NOMO-1 treated with dmso at 0.1 percent for 144 hours (cell line): ENCODE data around the gene SUDS3.
"Not testable (repeated sequence)": the region's sequence is repeated elsewhere in the genome, so short reads cannot be mapped to it uniquely, and the experiment has no call there.

Experiments used
- DNase-seq: peaks from one replicate; lab custom pipeline; 2025; ENCODE audit not compliant: unreplicated experiment; lab: John Stamatoyannopoulos, UW

Gene SUDS3

DNA sequence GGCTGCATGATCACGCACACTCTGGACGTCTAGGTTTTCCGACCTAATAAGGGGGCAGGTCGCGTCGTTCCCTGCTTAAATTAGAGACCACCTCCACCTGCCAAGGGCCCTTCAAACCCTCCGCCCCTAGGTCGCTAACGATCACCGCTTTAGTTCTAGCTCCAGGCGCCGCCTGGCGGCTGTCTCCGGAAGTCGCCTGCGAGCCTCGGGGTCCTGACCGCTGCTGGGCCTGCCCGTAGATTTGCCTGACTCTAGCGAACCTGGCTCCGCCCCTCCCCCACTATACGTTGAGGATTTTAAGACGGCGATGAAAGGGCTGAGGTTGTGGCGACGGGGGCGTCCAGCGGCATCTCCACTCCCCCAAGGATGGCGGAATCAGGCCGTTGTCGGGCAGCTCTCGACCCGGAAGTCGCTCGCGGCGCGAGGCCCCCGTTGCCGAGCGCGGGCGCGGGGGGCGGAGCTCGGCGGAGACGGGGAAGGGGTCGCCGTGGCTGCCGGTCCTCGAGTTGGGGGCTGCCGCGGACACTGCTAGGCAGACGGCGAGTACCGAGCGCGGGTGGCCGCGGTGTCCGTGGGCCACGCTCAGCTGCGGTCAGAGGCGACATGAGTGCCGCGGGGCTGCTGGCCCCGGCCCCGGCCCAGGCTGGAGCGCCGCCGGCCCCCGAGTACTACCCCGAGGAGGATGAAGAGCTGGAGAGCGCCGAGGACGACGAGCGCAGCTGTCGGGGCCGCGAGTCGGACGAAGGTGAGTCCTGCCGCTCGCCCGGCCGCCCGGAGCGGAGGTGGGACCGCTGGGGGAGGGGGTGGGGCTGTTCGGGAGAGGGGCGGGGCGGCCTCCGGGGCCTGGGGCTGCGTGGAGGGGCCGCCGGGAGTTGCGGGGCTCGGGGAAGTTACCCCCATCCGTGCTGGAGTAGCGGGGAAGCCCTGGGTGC is at the start of gene SUDS3:
Gene SUDS3, plus strand, starts transcription at position 467 of the 932 bp plus-strand sequence. Its CDS starts 137 bp downstream, at position 604.
- peak; percentile 76 for DNase-seq

DNA sequence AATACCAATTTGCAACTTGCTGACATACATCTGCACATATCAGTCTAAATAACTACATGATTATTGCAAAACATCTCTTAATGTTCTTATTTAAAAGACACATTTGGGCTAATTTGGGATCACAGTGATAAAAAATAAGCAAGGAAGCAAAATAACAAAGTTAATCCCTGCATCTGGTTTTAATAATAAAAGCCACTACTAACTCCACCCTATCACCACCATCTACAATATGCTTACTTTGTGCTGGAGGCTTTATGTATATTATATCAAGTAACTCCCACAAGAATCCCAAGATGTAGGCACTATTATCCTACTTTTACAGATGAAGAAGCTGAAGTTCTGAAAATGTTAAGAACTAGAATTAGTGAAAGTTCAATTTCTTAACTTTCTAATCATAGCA is 49.4 kb upstream of the SUDS3 start:
- no peak for DNase-seq

DNA sequence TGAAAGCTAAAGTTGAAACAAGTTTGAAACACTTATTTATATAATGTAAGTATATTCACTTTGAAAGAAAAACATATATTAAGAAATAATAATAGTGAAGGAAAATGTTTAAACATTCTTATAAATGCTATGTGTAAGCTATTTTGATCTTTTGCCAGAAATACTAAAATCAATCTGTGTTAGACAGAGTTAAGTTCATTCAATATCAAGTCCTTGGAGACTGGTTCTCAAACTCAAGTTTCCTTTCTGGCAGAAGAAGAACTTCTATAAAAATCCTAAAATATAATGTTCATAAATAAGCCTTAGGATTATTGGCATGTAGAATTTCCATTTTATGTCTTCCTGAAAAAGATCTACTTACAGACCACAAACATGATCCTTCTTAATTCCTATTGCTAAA is 49.0 kb upstream of the SUDS3 start:
- no peak for DNase-seq

DNA sequence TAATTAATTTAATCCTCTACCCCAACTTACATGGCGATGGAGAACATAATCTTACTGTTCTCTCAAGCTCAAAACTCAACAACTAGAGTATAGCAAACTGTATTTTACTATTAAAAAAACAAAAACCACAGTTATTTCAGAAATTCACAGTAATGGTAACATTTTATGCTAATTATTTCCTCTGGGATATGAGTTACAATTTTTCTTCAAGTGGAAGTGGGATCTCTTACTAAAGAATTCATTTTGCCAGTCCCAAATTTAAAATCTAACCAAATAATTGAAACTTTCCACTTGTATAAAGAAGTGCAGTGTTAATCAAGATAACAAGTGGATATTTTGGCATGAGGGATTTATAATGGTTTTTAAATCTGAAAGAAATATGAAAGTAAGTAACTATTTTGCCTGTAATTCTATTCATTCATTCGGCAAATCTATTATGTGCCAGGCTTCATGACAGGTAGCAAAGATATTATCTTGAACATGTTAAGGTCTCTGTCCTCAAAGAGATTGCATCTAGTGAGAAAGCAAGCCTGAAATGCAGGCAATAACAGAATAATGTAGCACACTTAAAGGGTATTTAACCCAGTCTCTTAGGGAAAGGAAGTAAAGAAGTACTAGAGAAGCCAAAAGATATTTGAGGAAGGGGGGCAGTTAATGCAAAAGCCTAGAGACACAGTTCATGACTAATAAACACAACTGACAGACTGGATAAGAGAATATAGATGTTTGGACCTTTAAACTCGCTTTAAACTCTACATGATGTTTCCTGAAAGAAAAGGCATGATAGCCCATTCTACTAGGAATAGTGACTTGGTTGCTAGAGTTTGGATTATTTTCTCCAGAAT is 47.6 kb upstream of the SUDS3 start:
- no peak for DNase-seq

- DNase-seq, result peak; percentile 92
These were observed 45.8 kb upstream of the SUDS3 start for GRCh38 chr12:118330421-118331018.

DNA sequence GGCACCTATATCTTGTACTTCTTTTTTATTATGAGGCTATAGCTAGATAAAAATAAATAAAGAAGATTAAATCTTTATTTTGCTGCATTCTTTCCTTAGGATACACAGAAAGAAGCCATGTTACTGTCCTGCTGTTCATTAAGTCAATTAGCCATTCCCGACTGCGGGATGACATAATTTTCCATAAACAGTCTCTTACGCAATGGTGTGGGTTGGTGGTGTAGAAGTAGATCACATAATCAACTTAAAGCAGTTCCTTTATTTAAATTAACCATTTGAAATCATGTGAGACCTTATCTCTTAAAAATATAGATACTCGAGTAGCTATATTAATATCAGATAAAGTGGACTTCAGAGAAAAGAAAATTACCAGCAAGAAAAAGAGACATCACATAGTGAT is 43.8 kb upstream of the SUDS3 start:
- peak; percentile 25 for DNase-seq

DNA sequence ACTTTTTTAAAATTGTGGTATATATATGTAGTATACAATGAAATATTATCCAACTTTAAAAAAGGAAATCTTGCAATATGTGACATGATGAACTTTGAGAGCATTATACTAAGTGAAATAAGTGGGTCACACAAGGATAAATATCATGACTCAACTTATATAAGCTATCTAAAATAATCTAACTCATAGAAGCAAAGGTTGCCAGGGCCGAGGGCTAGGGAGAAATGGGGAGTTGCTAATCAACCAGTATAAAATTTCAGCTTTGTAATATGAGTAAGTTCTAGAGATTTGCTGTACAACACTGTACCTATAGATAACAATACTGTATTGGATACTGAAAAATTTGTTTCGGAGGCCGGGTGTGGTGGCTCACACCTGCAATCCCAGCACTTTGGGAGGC is 42.1 kb upstream of the SUDS3 start:
- DNase-seq, result no peak

DNA sequence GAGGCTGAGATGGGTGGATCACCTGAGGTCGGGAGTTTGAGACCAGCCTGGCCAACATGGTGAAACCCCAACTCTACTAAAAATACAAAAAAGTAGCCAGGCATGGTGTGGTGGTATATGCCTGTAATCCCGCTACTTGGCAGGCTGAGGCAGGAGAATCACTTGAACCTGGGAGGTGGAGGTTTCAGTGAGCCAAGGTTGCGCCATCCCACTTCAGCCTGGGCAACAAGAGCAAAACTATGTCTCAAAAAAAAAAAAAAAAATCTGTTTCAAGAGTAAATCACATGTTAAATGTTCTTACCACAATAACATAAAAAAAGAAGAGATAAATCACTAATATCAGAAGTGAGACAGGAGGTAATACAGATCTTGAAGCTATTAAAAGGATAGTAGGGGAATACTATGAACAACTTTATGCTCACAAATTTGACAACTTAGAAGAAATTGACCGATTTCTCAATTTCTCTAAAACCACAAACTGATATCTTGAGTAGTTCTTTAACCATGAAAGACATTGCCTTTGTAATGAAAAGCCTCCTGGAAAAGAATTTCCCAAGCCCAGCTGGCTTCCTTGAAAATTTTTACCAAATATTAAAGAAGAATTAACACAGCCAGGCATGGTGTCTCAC is 41.3 kb upstream of the SUDS3 start:
- DNase-seq, result peak; percentile 21

- no peak for DNase-seq
These were observed 40.2 kb upstream of the SUDS3 start for GRCh38 chr12:118336123-118336522.

DNA sequence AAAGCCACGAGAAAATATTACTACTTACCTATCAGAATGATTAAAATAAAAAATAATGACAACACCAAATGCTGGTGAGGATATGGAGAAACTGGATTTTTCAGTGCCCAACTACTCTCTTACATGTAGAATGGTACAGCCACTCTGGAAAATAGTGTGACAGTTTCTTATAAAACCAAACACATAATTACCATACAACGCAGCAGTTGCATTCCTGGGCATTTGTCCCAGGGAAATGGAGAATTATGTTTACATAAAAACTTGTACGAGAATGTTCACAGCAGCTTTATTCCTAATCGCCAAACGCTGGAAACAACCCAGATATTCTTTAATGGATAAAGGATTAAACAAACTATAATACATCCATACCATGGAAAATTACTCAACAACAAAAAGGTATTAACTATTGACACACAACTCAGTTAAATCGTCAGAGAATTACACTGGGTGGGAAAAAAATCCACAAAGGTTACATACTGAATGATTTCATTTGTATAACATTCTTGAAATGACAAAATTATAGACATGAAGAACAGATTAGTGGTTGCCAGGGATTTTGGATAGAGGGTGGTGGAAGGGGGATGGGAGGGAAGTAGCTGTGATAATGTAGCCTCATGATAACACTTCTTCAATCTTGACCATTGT is 39.0 kb upstream of the SUDS3 start:
- DNase-seq, result no peak

GRCh38 chr12:118342090-118342489 is 34.3 kb upstream of the SUDS3 start:
- no peak for DNase-seq

DNA sequence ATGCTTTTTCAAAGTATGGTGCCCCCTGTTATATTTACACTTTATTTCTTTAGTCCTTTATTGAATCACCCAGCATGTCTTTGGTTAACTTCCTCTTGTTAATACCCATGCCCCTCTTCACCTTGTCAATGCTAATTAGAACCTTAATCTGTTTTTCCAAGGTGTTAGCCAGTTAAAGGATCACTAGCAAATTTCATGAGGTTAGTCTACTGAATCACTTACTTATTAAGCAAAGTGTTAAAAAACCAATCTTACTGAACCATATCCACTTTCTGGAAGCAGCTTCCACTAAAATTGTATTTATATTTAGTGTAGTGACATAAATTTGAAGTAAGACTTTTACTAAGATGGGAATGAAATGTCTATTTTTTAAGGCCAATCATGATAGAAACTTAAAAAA is 31.5 kb upstream of the SUDS3 start:
- DNase-seq, result no peak

DNA sequence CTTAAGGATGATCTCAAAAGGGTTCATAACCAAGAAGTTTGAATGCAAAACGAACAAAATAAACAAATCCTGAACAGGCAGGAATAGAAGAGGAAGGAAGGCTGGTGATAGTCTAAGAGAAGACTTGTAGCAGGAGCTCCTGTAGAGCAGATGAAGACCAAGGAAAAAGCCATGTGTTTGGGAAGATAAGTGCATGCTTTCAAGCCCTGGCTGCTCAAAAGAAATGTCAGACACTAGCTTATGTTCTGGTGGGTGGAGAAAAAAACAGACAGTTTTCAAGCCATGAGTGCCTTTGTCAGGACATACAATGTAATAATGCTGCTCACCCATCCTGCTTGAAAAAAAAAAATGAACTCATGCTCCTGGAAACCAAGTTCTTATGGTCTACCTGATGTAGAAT is 31.0 kb upstream of the SUDS3 start:
- DNase-seq, result no peak

DNA sequence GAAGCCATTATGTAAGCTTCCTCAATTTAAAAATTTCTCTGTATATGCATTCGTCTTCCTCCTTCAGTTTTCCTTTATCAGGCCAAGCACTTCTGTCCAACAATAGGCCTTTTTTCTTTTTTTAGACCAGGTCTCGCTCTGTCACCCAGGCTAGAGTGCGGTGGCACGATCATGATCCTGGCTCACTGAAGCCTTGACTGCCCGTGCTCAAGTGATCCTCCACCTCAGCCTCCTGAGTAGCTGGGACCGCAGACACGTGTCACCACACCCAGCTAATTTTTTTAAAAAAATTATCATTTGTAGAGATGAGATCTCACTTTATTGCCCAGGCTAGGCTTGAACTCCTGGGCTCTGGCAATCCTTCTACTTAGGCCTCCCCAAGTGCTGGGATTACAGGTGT is 29.5 kb upstream of the SUDS3 start:
- DNase-seq, result no peak

DNA sequence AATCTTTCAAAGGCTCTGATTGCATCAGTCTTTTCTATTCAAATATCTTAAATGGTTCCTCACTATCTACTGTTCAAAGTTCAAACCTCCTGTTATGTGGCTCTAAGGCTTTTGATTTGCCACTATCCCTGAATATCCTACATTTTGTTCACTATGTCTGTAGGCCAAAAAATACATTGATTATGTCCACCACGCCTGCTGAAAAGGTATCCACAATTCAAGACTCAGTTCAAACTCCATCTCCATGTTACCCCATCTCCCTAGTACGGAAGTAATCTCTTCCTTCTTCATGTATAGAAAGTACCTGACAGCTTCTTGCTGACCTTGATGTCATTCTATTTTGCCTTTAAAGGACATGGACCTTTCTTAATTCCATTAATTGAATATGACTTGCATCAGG is 28.4 kb upstream of the SUDS3 start:
- no peak for DNase-seq

GRCh38 chr12:118350908-118351559 is 25.3 kb upstream of the SUDS3 start:
- DNase-seq, result no peak

- no peak for DNase-seq
These were observed 22.6 kb upstream of the SUDS3 start for GRCh38 chr12:118353721-118354120.

DNA sequence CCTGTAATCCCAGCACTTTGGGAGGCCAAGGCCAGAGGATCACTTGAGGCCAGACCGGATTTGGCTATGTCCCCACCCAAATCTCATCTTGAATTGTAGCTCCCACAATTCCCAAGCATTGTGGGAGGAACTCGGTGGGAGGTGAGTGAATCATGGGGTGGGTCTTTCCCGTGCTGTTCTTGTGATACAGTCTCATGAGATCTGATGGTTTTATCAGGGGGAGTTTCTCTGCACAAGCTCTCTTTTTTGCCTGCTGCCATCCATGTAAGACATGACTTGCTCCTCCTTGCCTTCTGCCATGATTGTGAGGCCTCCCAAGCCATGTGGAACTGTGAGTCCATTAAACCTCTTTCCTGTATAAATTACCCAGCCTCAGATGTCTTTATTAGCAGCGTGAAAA is 21.9 kb upstream of the SUDS3 start:
- DNase-seq, result not testable (repeated sequence)

DNA sequence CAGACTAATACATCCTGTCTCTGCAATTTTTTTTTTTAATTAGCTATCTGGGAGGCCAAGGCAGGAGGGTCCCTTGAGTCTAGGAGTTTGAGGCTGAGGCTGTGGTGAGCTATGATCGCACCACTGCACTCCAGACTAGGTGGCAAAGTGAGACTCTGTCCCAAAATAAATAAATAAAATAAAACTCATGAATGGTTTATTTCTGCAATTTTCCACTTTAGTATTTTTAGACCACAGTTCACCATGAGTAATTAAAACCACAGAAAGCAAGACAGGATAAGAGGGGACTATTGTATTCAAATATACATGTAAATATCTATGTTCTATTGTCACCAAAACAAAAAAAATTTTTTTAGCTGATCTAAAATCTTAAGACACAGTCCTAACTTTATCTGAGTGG is 21.5 kb upstream of the SUDS3 start:
- DNase-seq, result no peak

DNA sequence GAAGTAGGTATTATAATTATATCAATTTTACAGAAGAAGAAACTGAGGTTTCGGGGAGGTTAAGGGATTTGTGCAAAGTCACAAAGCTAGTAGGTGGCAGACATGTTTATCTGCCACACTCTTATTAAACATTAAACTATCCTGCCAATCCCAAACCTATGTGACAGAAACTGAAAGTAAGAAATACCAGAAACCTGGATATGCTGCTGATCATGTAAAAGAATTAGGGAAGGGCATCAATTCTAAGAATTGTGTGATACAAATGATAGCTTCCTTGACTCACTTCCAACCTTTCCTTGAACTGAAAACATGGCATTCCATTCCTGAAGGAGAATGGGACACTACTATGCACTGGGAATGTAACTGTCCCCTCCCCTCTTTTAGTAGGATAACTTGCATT is 20.5 kb upstream of the SUDS3 start:
- no peak for DNase-seq
